Smooth muscle cell (in vitro differentiated cells): Measurements from ENCODE around the gene NMNAT2. TPM values are rescaled to one million over a fixed set of nuclear protein-coding genes. Genes with fewer than 3 reads are reported as not detected.

ENCODE experiments used
- DNase-seq: peaks from one replicate; lab custom pipeline; 2025; ENCODE audit not compliant: unreplicated experiment; lab: John Stamatoyannopoulos, UW
- H2AFZ ChIP-seq: fragments of 200-600 bp; sonication (generic); 2 replicates; pipeline ENCODE4 v1.6.0; 2016; ENCODE audit warnings: antibody characterized with exemption, low read depth, mild to moderate bottlenecking
- H3F3A ChIP-seq: fragments of 200-600 bp; sonication (generic); 2 replicates; pipeline ENCODE4 v1.6.0; 2017; ENCODE audit warnings: antibody characterized with exemption, low read depth
- H3K27ac ChIP-seq: fragments of 200-600 bp; sonication (generic); 2 replicates; pipeline ENCODE4 v1.5.1; 2016; ENCODE audit warnings: low read depth, mild to moderate bottlenecking
- H3K27me3 ChIP-seq: fragments of 200-600 bp; sonication (generic); 2 replicates; pipeline ENCODE4 v1.6.1; 2016; ENCODE audit warnings: low read depth, mild to moderate bottlenecking
- H3K36me3 ChIP-seq: fragments of 200-600 bp; sonication (generic); 2 replicates; pipeline ENCODE4 v1.5.1; 2016; ENCODE audit warnings: low read depth
- H3K4me1 ChIP-seq: fragments of 200-600 bp; sonication (generic); 2 replicates; pipeline ENCODE4 v1.5.1; 2016; ENCODE audit warnings: low read depth
- H3K4me2 ChIP-seq: fragments of 200-600 bp; sonication (generic); 2 replicates; pipeline ENCODE4 v1.6.0; 2016; ENCODE audit warnings: mild to moderate bottlenecking
- H3K4me3 ChIP-seq: fragments of 200-600 bp; sonication (generic); 2 replicates; pipeline ENCODE4 v1.5.1; 2016; ENCODE audit warnings: mild to moderate bottlenecking
- H3K79me2 ChIP-seq: fragments of 200-600 bp; sonication (generic); 2 replicates; pipeline ENCODE4 v1.6.0; 2016; ENCODE audit warnings: low read depth, mild to moderate bottlenecking
- H3K9ac ChIP-seq: fragments of 200-600 bp; sonication (generic); 2 replicates; pipeline ENCODE4 v1.6.0; 2016; ENCODE audit warnings: low read depth
- H3K9me3 ChIP-seq: fragments of 200-600 bp; sonication (generic); replicated peaks from 2 replicates; pipeline ENCODE4 v1.5.1; 2016; ENCODE audit warnings: low read depth
- H4K20me1 ChIP-seq: fragments of 200-600 bp; sonication (generic); 2 replicates; pipeline ENCODE4 v1.6.0; 2016; ENCODE audit warnings: low read depth
- WGBS: methylation state at CpG from one replicate; pipeline ENCODE4 v1.1.7; 2016; ENCODE audit warnings: low lambda C conversion rate; 5-methylcytosine and 5-hydroxymethylcytosine counted together
- polyA plus RNA-seq: library from polyadenylated mRNA; unstranded; fragments of >200 nt; fragmentation: Nextera tagmentation; extraction: Ambion mirVana; gene quantifications from 2 replicates; pipeline ENCODE4 v1.2.1, GENCODE V29; 2016
- total RNA-seq: library from RNA; depleted of rRNA; stranded (reverse); fragments of >200 nt; gene quantifications from 2 replicates; pipeline ENCODE4 v1.2.3, GENCODE V29; 2014
- TF ChIP-seq, protein P1 (sequence below): fragments of 200-600 bp; sonication (generic); IDR thresholded peaks from 2 replicates; pipeline ENCODE4 v1.5.1; 2017; ENCODE audit warnings: borderline replicate concordance, mild to moderate bottlenecking, antibody characterized with exemption; ENCODE audit not compliant: insufficient read depth, poor library complexity, severe bottlenecking

Gene NMNAT2
- total and polyA plus RNA-seq, 2 experiments from 2014 or later, result 0.22 to 0.43 TPM

DNA sequence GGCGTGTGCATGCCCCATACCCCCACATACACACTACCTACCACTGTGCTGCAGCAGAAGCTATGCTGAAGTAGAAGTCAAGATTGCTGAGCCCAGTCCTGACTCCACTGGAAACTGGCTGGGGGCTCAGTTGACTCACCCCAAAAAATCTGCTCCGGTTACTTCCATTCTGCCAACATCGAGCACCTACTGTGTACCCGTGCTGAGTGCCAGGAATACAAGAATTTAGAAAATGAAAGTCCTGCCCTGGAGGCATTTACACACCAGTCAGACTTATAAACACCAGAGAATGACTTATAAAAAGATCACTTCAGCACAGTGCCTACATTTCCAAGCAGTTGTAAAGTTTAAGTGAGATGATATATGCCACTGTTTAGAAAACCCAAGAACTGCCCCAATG is 99.1 kb downstream of the NMNAT2 start:
- no peaks in the 10 kb centered on the region for H3K79me2 ChIP-seq
- no peaks in the 10 kb centered on the region for H4K20me1 ChIP-seq
- H3F3A ChIP-seq, result no peaks in the 10 kb centered on the region
- no peaks in the 10 kb centered on the region for H3K36me3 ChIP-seq
- H3K4me3 ChIP-seq, result no peak overlapping the region
- H3K9me3 ChIP-seq, result no peaks in the 10 kb centered on the region
- no peak overlapping the region for H3K27ac ChIP-seq
- TF ChIP-seq, protein P1, sequence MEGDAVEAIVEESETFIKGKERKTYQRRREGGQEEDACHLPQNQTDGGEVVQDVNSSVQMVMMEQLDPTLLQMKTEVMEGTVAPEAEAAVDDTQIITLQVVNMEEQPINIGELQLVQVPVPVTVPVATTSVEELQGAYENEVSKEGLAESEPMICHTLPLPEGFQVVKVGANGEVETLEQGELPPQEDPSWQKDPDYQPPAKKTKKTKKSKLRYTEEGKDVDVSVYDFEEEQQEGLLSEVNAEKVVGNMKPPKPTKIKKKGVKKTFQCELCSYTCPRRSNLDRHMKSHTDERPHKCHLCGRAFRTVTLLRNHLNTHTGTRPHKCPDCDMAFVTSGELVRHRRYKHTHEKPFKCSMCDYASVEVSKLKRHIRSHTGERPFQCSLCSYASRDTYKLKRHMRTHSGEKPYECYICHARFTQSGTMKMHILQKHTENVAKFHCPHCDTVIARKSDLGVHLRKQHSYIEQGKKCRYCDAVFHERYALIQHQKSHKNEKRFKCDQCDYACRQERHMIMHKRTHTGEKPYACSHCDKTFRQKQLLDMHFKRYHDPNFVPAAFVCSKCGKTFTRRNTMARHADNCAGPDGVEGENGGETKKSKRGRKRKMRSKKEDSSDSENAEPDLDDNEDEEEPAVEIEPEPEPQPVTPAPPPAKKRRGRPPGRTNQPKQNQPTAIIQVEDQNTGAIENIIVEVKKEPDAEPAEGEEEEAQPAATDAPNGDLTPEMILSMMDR, result no peak
- 93% methylated on average over 4 of the region's 4 CpGs for WGBS
- H3K9ac ChIP-seq, result no peak overlapping the region
- H3K4me1 ChIP-seq, result peaks cover 2% of the 10 kb centered on the region
- DNase-seq, result no peak
- H2AFZ ChIP-seq, result peak overlapping the region; percentile 51
- no peak overlapping the region for H3K4me2 ChIP-seq
- no peaks in the 10 kb centered on the region for H3K27me3 ChIP-seq

- peak; percentile 25 for DNase-seq
- Histone ChIP-seq H3K4me3 (no peak overlapping the region), H3K4me2 (no peak overlapping the region), H3K9me3 (no peaks in the 10 kb centered on the region), H3K27me3 (no peaks in the 10 kb centered on the region), H2AFZ (peak overlapping the region; percentile 71), H4K20me1 (no peaks in the 10 kb centered on the region), H3K4me1 (peaks cover 2% of the 10 kb centered on the region), H3K27ac (peak overlapping the region; percentile 55), H3K79me2 (no peaks in the 10 kb centered on the region), H3F3A (no peaks in the 10 kb centered on the region), H3K36me3 (no peaks in the 10 kb centered on the region), H3K9ac (no peak overlapping the region)
- WGBS, result 38% methylated on average over 4 of the region's 4 CpGs
- TF ChIP-seq, protein P1, result peak; percentile 49
These were observed 99.7 kb downstream of the NMNAT2 start for GRCh38 chr1:183318433-183318832.

GRCh38 chr1:183315991-183316758 is 102.0 kb downstream of the NMNAT2 start:
- H3K4me2 ChIP-seq, result no peak overlapping the region
- peaks cover 6% of the 10 kb centered on the region for H3K4me1 ChIP-seq
- H4K20me1 ChIP-seq, result no peaks in the 10 kb centered on the region
- no peaks in the 10 kb centered on the region for H3F3A ChIP-seq
- H3K36me3 ChIP-seq, result no peaks in the 10 kb centered on the region
- TF ChIP-seq, protein P1, result no peak
- no peaks in the 10 kb centered on the region for H3K27me3 ChIP-seq
- no peak overlapping the region for H2AFZ ChIP-seq
- no peaks in the 10 kb centered on the region for H3K9me3 ChIP-seq
- 79% methylated on average over 6 of the region's 6 CpGs for WGBS
- no peak overlapping the region for H3K27ac ChIP-seq
- H3K79me2 ChIP-seq, result no peaks in the 10 kb centered on the region
- H3K4me3 ChIP-seq, result no peak overlapping the region
- no peak for DNase-seq
- H3K9ac ChIP-seq, result no peak overlapping the region

- Histone ChIP-seq H3K9me3 (no peaks in the 10 kb centered on the region), H3K4me3 (no peak overlapping the region), H3K27me3 (no peaks in the 10 kb centered on the region), H3K79me2 (no peaks in the 10 kb centered on the region), H3K4me2 (no peak overlapping the region), H3K27ac (no peak overlapping the region), H2AFZ (no peak overlapping the region), H3F3A (no peaks in the 10 kb centered on the region), H3K4me1 (peaks cover 4% of the 10 kb centered on the region), H3K9ac (no peak overlapping the region), H3K36me3 (no peaks in the 10 kb centered on the region), H4K20me1 (no peaks in the 10 kb centered on the region)
- no peak for DNase-seq
- TF ChIP-seq, protein P1, result no peak
- 66% methylated on average over 3 of the region's 3 CpGs for WGBS
These were observed 105.1 kb downstream of the NMNAT2 start for GRCh38 chr1:183313063-183313462.
